GM13977 (cell line): ENCODE data around the gene TMPRSS4.

Experiments
- DNase-seq: peaks from one replicate; pipeline ENCODE4 v3.0.0; 2012; ENCODE audit warnings: low spot score
- CTCF ChIP-seq: IDR thresholded peaks from 2 replicates; pipeline ENCODE4 v1.5.1; 2012; ENCODE audit warnings: mild to moderate bottlenecking, control low read depth; ENCODE audit not compliant: insufficient read depth; ENCODE audit errors: extremely low read depth, missing control alignments
- in situ Hi-C: fragments of 300-500 bp; cut with MboI; formaldehyde crosslinking; loops from one replicate; pipeline ENCODE4 v1.12.0; 2022; ENCODE audit warnings: low sequenced_read_pairs, low pct_unique_long_range_greater_than_20kb, mixed read lengths, inconsistent platforms; ENCODE audit not compliant: unreplicated experiment

TMPRSS4 gene

GRCh38 chr11:118111019-118111743 lies 34.3 kb downstream of the TMPRSS4 start:
- no peak for DNase-seq
- TF ChIP-seq CTCF = no peak
- in situ Hi-C loops = no loop called here

- no peak for DNase-seq
- in situ Hi-C loops = no loop called here
- TF ChIP-seq CTCF = no peak
These were observed 34.8 kb downstream of the TMPRSS4 start for GRCh38 chr11:118111744-118112035.

- DNase-seq = no peak
- no peak for TF ChIP-seq CTCF
- in situ Hi-C loops = no loop called here
These were observed 36.0 kb downstream of the TMPRSS4 start for GRCh38 chr11:118112711-118113430.

GRCh38 chr11:118114266-118114665 lies 37.4 kb downstream of the TMPRSS4 start:
- DNase-seq = no peak
- in situ Hi-C loops = no loop called here
- no peak for TF ChIP-seq CTCF

- TF ChIP-seq CTCF = no peak
- in situ Hi-C loops = no loop called here
These were observed 38.2 kb downstream of the TMPRSS4 start for GRCh38 chr11:118115048-118115447.

GRCh38 chr11:118117790-118118601 lies 41.1 kb downstream of the TMPRSS4 start:
- DNase-seq = no peak
- TF ChIP-seq CTCF = no peak
- in situ Hi-C loops = no loop called here

More at GRCh38 chr11:118115048-118115447, 38.2 kb downstream of the TMPRSS4 start:
- no peak for DNase-seq
